ENCODE measurements around the gene FLNC.

GRCh38 chr7:128876978-128877755 is 47.0 kb downstream of the FLNC start:
- TF ChIP-seq CTCF (IDR thresholded peaks at IDR 0.05), result no peak
- no peak for TF ChIP-seq POLR2AphosphoS5 (IDR thresholded peaks at IDR 0.05)

Data from suprapubic skin (tissue), 3 donors.